Glomerular visceral epithelial cell (primary cell): ENCODE data around the gene TMEM154.

ENCODE experiments used
- DNase-seq: peaks from one replicate; pipeline ENCODE4 v3.0.0-alpha.2; 2016; ENCODE audit errors: extremely low spot score

The TMEM154 gene, protein sequence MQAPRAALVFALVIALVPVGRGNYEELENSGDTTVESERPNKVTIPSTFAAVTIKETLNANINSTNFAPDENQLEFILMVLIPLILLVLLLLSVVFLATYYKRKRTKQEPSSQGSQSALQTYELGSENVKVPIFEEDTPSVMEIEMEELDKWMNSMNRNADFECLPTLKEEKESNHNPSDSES

DNA sequence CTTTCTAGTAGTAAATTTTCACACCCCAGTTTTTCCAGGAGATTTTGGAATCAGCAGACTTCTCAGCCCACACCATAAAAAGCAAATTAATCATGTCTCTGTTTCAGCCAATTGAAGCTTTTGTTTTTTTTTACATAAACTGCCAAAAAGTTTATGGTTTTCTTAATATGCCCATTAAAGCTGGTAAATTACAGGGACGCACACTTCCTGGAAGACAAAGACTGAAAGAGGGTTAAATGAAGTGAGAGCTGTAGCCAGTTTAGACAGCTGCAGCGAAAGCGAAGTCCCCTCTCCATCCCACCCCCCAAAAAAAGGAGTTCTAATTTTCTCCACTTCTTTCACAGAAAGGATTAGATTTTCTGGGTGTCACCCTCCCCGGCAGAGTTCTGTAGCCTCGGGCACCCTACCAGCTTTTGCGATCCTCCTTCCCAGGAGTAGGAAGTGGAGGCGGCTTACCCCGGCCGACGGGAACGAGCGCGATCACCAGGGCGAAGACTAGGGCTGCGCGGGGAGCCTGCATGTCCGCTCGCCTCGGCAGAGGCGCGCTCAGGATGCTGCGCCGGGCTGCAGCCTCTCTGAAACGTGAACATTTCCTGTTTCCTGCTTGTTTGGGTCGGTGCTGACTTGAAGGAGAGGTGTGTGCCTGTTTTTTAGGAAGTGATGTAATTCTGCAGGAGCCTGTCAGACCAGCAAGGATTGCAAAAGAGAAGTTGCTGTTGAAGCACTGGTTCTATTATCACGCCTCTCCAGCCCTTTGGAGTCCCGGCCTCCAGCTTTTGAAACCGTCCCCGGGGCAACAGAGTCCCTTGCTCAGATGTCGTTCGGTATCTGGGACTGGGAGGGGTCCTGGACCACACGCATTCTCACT is at the start of gene TMEM154:
Gene TMEM154 (minus strand): TSS at position 584 of the 868 bp plus-strand sequence. CDS start 64 bp downstream, at position 520.
- DNase-seq: peak; percentile 78

DNA sequence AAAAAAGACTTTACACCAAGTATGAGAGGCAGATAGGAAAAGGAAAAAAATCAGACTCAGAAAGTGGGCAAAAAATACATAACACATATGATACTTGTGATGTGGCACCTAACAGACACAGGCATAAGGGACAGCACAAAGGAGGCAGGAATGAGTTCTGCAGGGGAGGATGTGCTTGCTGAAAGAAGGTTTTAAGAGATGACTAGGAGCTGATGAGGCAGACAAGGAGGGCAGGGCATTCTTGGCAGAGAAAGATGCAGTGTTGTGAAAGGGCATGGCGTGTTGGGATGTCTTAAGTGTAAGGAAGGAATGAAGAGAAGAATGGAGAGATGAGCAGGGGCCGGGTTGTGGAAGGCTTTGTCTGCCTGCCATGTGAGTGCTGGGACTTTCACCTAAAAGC is 49.7 kb upstream of the TMEM154 start:
- no peak for DNase-seq

DNA sequence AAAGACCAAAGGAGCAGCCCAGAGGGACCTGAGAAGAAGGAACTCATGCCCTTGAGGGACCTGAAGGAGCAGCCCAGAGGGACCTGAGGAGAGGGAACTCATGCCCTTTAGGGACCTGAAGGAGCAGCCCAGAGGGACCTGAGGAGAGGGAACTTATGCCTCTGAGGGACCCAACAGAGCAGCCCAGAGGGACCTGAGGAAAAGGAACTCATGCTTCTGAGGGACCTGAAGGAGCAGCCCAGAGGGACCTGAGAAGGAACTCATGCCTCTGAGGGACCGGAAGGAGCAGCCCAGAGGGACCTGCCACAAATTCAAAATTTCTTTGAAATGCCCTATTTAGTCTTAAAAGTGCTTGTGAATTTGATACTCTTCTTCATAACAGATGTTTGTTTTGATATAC is 48.5 kb upstream of the TMEM154 start:
- no peak for DNase-seq

DNA sequence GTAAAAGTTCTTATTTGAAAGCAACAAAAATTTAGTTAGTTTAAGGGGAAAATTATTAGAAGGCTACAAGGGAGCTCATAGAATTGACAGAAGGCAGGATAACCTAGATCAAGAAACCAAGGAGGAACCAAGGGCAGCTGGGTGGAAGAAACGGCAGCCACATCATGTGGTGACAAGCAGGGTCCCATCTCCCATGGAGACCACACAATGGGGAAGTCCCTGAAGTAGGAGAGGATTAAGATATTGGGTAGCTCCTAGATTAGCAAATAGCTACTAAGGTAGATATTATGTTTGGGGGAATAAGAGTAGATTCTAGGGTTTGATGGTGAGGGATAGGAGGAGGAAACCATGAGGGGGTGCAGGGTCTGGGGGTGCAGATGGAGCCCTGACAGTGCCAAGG is 48.0 kb upstream of the TMEM154 start:
- DNase-seq: no peak

DNA sequence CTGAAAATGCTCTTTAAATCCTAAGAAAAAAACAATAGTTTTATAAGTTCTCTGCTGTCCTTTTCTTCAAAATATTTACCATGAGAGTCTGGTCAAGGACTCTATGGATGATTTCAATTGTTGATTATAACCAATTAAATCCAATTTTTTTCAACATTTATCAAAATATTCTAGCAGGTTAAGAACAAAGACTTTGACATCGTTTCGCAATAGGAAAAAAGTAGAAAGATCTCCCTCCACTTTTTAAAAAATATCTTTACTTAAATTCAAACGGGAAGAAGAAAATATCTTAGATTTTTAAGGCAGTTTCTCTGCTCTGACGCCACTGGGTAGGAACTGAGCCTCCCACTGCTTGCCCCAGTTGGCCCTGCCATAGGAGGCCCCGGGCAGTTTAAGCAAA is 44.7 kb upstream of the TMEM154 start:
- no peak for DNase-seq

DNA sequence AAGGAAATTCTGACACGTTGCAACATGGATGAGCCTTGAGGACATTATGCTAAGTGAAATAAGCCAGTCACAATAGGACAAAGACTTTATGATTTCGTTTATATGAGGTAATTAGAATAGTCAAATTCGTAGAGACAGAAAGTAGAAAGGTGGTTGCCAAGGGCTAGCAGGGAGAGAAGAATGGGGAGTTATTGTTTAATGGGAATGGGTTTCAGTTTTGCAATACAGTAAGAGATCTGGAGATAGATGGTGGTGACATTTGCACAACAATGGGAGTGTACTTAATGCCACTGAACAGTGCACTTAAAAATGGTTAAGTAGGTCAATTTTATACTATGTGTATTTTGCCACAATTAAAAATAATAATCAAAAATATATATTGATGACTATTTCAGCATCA is 43.4 kb upstream of the TMEM154 start:
- no peak for DNase-seq

DNA sequence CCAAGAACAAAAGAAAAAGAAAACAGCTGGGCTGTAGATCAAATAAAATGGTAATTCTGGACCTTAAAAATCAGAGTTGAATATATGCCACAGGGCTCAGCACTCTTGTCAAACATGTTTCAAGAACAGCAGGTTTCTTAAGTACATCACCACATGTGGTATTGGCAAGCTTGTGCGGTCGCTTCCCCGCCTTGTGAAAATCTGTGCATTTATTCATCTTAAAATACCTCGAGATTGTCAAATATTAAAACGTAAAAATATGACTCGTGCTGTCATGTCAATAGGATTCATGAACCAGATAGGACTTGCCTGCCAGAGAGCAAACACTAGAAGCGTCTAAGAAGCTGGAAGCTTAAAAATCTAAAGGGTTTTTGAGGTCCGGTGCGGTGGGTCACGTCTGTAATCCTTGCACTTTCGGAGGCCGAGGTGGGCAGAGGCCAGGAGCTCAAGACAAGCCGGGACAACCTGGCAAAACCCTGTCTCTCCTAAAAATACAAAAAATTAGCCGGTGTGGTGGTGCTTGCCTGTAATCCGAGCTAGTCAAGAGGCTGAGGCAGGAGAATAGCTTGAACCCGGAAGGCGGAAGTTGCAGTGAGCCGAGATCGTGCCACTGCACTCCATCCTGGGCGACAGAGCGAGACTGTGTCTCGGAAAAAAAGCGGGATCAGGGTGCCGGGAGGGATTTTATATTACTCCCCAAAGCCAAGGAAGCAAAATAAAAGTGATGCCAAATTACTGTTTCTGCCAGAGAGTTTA is 40.2 kb upstream of the TMEM154 start:
- DNase-seq: no peak

DNA sequence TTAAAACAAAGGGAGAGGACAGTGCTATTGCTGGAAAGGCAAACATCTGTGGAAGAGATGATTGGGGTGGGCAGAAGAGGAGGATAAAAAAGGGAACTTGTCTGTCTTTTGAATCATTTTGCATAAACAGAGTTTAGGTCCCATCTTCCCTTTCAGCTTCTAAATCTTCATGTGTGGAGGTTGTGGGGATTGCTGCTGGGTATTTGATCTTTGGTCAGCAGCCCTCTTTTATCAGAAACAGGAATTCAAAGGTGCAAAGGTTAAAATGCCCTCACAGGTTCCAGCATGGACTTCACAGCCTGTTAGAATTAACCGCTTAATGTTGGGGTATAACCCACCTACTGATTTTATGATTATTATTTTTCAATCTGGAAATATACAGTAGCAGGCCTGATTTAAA is 39.5 kb upstream of the TMEM154 start:
- DNase-seq: no peak

DNA sequence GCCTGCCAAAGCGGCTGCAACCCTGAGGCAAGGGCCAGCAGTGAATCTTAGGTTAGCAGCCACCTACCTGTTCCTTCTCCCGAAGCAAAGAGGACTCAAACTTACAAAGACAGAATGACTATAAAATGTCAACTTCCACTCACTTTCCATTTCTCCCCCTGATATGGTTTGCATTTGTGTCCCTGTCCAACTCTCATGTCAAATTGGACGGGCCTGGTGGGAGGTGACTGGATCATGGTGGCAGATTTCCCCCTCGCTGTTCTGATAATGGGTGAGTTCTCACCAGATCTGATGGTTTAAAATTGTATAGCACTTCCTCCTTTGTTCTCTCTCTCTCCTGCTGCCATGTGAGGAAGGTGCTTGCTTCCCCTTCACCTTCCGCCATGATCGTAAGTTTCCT is 35.3 kb upstream of the TMEM154 start:
- no peak for DNase-seq

DNA sequence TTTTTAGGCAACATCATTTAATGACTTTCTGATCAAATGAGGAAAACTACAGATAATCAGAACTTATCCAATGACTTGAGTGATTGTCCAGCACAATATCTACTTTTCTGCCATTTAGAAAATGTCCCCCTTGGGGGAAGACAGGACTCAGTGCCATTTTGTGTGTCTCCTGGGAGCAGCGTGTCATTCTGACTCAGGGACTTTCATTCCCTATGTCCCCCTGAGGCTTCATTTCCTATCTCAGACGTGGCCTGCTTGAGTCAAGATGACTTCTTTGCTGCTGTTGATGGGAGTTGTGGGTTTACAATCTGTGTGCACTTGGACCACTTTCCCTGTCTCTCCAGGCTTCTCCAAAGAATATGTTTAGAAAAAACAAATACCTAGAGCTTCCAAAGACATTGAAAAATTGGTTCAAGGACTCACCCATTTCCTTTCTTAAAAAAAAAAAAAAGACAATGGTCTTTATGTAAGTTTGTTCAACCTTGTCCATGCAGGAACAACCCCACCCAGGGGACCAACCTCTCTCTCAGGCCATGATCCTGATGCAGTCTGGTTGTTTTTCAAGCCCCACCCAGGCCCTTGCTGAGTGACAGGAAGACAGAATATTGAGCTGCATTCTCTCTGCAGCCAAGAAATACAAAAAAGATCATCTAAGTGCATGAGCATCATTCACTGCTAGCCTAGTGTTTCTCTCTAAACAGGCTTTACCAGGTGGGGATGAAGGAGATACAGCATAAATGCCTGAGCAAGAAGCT is 34.3 kb upstream of the TMEM154 start:
- DNase-seq: no peak

DNA sequence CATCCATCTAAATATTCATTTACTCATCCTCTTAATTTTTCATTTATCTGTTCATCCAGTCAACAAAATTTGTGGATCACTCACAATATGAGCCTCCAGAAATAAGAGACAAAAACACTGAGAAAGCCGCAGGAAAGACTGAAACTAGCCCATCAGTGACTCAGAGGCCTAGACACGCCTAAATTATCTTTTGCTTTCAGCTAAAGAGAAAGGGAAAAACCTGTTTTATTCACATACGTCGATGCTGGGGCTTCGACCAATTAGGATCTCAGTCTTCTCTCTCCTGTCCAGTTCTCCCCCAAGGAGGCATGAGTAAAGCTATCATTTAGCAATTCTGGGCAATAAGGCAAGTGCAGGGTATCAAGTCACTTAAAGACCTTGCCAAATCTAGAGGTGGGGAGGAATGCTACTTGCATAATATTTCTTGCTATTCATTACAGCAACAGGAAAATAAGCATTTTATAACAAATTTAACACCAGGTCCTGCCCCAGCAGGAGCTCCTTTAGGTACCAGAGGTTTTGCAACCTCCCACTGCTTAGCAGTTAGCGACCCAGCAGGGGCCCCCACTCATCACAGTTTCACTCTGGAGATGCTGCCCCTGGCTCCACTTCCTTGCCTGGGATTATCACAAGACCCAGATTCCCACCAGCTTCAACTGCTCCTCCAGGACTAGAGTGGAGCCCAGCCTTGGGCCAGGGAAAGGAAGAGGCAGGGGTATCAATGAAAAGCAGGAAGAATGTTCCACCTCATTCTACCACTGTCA is 30.1 kb upstream of the TMEM154 start:
- DNase-seq: no peak

DNA sequence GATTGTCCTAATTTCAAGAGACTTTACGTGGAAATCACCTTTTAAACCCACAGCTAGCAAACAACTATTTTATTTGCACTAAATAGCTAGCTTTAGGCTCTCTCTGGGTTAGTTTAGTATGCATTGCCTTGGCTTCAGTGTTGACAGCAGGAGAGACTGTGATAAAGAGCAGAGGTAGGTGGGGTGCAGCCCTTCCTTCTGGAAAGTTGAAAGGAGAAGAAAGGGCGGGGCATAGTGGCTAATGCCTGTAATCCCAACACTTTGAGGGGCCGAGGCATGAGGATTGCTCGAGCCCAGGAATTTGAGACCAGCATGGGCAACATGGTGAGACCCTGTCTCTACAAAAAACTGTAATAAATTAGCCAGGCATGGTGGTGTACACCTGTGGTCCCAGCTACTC is 29.0 kb upstream of the TMEM154 start:
- no peak for DNase-seq

DNA sequence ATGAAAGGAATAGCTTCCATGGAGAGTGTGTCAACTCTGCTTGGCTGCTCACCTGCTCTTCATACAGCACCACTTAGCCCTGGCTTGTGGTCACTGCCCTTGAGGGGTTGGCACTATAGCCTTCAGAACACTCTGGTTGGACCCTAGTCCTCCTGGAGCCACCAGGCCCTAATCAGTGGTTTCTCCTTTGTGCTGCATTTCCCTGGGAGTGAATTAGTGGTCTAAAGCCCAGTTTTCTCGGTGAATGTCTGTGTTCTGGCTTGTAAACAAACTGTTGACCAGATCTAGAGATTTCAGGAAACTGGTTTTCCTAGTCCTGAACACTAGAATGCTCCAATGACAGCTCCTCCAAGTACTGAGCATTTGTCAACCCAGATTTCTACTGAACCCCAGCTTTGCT is 28.6 kb upstream of the TMEM154 start:
- DNase-seq: no peak

DNA sequence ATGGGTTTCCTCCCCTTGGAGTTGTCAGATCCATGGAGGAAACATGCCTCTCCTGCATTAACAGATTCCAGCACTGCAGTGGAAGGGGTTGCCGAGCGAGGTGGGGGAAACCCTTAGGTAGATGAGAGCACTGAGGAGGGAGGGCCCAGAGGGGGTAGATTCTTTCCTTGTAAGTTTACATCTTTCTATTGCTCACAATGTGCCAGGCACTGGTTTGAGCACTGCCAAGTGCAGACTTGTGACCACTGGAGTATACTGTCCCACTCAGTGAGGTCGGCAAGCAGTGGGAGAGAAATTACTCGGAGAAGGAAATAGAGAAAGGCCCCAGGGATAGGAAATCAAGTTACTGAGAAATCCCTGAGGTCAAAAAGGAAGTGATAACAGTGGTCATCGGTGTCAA is 27.8 kb upstream of the TMEM154 start:
- DNase-seq: no peak

DNA sequence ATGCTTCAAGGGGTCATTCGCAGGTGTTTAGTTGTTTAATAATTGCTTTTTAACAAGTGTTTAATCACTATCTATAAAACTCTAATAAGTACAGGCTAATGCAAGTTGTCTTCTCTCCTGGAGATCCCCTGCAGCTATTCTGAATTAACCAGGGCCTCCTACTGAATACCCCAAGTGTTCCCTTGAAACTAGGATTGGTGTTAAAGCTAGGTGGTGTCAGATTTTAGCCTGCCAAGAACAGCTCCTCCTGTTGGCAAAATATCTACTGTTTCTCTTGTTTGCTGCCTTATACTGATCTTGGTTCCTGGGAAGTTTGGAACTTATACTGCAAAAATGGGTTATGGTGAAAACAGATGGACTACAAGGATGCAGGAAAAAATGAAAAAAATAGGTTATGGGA is 26.1 kb upstream of the TMEM154 start:
- DNase-seq: no peak

DNA sequence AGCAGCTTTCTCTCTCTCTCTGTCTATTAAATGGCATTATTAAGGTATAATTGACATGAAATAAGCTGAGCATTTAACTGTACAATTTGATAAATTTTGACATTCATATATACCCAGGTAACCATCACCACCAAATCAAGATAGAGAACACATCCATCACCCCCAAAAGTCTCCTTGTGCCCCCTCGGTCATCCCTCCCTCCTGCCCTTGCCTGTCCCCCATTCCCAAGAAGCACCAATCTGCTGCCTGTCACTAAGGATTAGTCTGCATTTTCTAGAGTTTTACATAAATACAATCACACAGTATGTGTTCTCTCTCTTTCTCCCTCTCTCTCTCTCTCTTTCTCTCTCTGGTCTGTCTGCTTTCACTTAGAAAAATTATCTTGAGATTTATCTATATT is 25.0 kb upstream of the TMEM154 start:
- DNase-seq: no peak

DNA sequence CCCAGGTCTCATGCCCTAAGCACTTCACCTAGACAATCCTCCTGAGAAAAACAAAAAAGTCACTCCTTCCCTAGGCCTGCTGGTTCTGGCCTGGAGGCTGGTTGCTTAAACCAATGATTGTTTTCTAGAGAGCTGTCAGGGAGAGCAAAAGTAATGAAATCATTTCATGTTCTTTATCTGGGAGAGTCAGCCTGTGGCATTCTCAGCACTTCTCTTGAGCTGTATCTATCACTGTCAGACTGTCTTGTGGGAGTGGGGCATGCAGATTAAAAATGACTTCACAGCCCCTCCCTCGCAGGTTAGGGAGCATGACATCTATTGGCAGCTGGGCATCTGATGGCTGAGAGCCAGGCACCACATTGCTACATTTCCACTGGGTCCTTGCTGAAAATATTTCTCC is 20.4 kb upstream of the TMEM154 start:
- peak; percentile 15 for DNase-seq

DNA sequence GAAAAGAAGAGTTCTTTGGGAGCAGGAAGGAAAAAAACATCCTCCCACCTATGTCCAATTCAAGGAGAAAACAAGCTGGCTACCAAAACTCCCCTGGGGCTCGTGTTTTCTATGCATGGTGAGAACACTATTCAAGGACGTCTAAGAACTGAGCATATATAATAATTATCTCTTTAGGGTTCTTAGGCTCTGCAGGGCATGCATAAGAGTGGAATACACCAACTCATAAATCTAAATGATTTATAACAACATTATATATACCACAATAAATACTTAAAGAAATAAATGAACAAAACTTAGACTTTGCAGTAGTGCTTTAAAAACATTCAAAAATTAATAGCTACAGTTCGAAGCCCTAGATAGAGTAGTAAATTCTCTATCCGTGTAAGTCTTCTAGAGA is 19.5 kb upstream of the TMEM154 start:
- DNase-seq: no peak

DNA sequence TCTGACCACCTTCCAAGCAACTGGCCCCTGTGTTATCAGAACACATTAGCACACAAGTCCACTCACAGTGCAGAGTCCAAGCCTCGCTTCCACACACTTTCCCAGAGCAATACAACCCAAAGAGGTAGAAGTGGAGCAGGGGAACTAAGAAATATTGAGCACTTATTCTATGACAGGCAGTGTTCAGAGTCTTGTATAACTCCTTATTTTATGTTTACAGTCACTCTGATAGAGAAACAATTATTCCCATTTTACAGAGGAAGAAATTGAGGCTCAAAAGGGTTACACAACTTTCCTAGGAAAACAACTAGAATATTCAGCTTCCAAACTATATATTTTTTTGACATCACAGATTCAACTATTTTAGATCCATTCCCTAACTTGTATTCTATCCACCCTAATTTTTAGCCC is 18.3 kb upstream of the TMEM154 start:
- DNase-seq: no peak

DNA sequence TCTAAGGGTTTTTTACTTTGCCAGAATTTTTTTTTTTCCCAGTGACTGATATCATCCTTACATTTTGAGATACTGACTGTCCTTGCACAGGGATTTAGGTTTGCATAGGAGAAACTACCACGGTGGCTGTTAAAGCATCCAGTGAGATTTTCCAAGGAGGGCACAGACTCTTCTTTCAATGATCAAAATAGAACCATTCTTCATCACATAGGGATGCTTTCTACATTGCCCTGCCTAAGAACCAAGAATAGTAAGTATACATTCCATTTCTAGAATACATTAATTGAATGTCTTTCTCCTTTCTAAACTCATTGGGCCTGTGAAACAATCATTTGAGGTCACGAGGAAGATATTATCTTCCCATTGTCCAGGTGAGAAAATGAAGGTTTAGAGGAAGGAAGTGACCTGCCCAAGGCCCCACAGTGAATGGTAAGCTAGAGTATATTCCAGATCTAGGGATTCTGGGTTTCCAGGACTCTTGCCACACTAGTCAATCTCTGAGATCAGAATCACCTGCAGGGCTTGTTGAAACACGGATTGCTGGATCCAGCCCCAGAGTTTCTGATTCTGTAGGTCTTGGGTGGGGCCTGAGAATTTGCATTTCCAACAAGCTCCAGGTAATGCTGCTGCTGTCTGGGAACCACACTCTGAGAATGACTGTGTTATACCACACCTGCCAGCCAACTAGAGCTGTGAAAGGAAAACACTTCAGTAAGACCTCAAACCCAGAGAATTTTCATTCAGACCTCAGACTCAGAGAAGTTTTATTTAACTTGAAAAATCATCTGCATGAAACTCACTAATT is 17.7 kb upstream of the TMEM154 start:
- no peak for DNase-seq
